Measurements from ENCODE around the gene TEAD1. TPM values are rescaled to one million over a fixed set of nuclear protein-coding genes. Genes with fewer than 3 reads are reported as not detected.

The TEAD1 gene
- polyA plus RNA-seq, 1 experiment = 79.2 TPM

GRCh38 chr11:12725055-12725862, 51.0 kb downstream of the TEAD1 start:
- no peaks in the 10 kb centered on the region for H3K27me3 ChIP-seq (ENCODE audit: control insufficient read depth, insufficient read depth, low read length)
- ChIA-PET POLR2A (no interaction called here), CTCF (interaction anchor here (0.6 kb wide), 1 partner anchor 19 kb away, joined by 3 read pairs; no protein-coding TSS in a partner anchor)
- H3K4me3 ChIP-seq (ENCODE audit: low read depth, low read length) = no peak overlapping the region
- peaks cover 2% of the 10 kb centered on the region for H3K36me3 ChIP-seq (ENCODE audit: control insufficient read depth, insufficient read depth, low read length)
- DNase-seq (ENCODE audit: low read depth) = no peak
- no peak for TF ChIP-seq CTCF (IDR thresholded peaks at IDR 0.05; ENCODE audit: insufficient read depth, low read depth, low read length)

DNA sequence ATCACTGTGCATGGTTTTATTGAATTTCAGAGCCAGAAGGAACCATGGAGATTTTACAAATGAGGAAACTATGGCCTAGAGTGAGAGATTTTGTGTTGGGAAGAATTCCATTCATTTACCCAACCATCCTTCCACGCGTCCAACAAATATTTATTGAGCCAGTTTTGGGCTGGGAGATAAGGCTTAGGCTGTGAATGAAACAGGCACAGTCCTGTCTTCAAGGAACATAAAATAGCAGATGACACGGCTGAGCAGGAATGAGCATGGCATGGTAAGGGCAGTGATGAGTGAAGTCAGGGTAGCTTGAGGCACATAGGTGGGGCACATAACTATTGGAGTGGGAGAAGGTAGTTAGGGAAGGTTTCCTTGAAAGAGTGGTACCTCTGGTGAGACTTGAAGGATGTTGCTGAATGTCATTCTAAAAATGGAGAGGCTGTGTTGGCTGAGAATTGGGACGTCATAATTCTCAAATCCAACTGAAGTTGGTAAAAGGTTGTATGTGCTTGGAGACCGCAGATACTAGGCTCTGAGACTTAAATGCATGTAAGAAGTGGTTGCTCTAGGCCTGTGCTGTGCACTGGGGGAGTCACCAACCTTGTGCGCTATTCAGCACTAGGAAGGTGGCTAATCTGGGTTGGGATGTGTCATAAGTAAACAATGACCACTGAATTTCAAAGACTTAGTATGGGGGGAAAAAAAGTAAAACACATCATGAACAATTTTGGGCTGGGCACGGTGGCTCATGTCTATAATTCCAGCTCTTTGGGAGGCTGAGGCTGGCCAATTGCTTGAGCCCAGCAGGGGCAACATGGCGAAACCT, 51.9 kb downstream of the TEAD1 start:
- no peak for DNase-seq (ENCODE audit: low read depth)
- Histone ChIP-seq H3K27me3 (ENCODE audit: control insufficient read depth, insufficient read depth, low read length) (no peaks in the 10 kb centered on the region), H3K36me3 (ENCODE audit: control insufficient read depth, insufficient read depth, low read length) (peaks cover 2% of the 10 kb centered on the region), H3K4me3 (ENCODE audit: low read depth, low read length) (no peak overlapping the region)
- TF ChIP-seq CTCF (IDR thresholded peaks at IDR 0.05; ENCODE audit: insufficient read depth, low read depth, low read length) = no peak
- CTCF ChIA-PET = interaction anchor here (0.6 kb wide), 1 partner anchor 19 kb away, joined by 3 read pairs; no protein-coding TSS in a partner anchor
- POLR2A ChIA-PET = no interaction called here

DNA sequence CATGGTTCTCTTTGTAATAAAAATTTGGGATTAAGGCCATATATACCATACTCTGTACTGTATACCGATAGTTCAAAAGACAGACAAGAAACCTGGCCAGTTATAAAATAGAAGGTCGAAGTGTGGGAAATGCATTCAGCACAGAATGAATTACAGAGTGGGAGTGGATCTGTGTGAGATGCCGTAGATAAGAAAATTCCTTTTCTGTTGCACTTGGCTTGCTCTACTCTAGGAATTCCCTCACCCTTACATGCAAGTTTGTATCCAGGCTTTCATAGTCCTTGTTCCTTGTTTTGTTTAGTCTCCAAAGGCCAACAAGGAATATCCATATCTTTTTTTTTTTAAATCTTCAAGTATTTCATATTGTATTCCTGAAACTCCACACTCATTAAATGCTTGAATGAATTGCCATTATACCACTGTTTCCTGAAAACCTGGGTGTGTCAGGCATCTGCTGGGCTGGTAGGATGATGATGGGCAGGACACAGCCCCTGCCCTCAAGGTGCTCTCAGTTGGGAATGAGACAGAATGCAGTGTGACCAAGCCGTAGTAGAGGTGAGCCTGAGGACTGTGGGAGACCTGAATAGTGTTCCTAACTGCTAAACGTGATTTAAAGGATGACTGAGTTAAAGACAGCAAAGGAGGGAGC, 53.5 kb downstream of the TEAD1 start:
- H3K36me3 ChIP-seq (ENCODE audit: control insufficient read depth, insufficient read depth, low read length) = no peaks in the 10 kb centered on the region; the same call in 1 of the 2 replicates
- DNase-seq (ENCODE audit: low read depth) = peak; percentile 22
- TF ChIP-seq CTCF (IDR thresholded peaks at IDR 0.05; ENCODE audit: insufficient read depth, low read depth, low read length) = no peak

GRCh38 chr11:12728417-12728816, 54.2 kb downstream of the TEAD1 start:
- Histone ChIP-seq H3K36me3 (ENCODE audit: control insufficient read depth, insufficient read depth, low read length) (no peaks in the 10 kb centered on the region), H3K27me3 (ENCODE audit: control insufficient read depth, insufficient read depth, low read length) (no peaks in the 10 kb centered on the region), H3K4me3 (ENCODE audit: low read depth, low read length) (no peak overlapping the region)
- CTCF ChIA-PET = no interaction called here
- POLR2A ChIA-PET = no interaction called here
- no peak for TF ChIP-seq CTCF (IDR thresholded peaks at IDR 0.05; ENCODE audit: insufficient read depth, low read depth, low read length)
- no peak for DNase-seq (ENCODE audit: low read depth)

More for the DNA sequence above, 53.5 kb downstream of the TEAD1 start:
- POLR2A ChIA-PET = no interaction called here
- Histone ChIP-seq H3K4me3 (ENCODE audit: low read depth, low read length) (no peak overlapping the region), H3K27me3 (ENCODE audit: control insufficient read depth, insufficient read depth, low read length) (no peaks in the 10 kb centered on the region)
- CTCF ChIA-PET = no interaction called here

GRCh38 chr11:12729941-12730340, 55.7 kb downstream of the TEAD1 start:
- ChIA-PET CTCF (no interaction called here), POLR2A (no interaction called here)
- Histone ChIP-seq H3K36me3 (ENCODE audit: control insufficient read depth, insufficient read depth, low read length) (no peaks in the 10 kb centered on the region), H3K27me3 (ENCODE audit: control insufficient read depth, insufficient read depth, low read length) (no peaks in the 10 kb centered on the region), H3K4me3 (ENCODE audit: low read depth, low read length) (no peak overlapping the region)
- TF ChIP-seq CTCF (IDR thresholded peaks at IDR 0.05; ENCODE audit: insufficient read depth, low read depth, low read length) = no peak
- DNase-seq (ENCODE audit: low read depth) = no peak

Measured in BJ (cell line).